ENCODE measurements around the gene COP1. TPM values are rescaled to one million over a fixed set of nuclear protein-coding genes. Genes with fewer than 3 reads are reported as not detected.

The COP1 gene
- total and polyA plus RNA-seq, 2 donors (not counting 1 experiment from before 2014, with no cell fraction given), result 18.7 to 68.5 TPM

GRCh38 chr1:176051402-176051801 is 155.7 kb downstream of the COP1 start:
- Mint-ChIP-seq H3K9me3 (ENCODE audit: insufficient read depth) (no peaks in the 10 kb centered on the region), H3K27me3 (no peaks in the 10 kb centered on the region), H3K4me3 (no peak overlapping the region), H3K27ac (no peak overlapping the region), H3K4me1 (peaks cover 2% of the 10 kb centered on the region)
- TF ChIP-seq, protein P1, sequence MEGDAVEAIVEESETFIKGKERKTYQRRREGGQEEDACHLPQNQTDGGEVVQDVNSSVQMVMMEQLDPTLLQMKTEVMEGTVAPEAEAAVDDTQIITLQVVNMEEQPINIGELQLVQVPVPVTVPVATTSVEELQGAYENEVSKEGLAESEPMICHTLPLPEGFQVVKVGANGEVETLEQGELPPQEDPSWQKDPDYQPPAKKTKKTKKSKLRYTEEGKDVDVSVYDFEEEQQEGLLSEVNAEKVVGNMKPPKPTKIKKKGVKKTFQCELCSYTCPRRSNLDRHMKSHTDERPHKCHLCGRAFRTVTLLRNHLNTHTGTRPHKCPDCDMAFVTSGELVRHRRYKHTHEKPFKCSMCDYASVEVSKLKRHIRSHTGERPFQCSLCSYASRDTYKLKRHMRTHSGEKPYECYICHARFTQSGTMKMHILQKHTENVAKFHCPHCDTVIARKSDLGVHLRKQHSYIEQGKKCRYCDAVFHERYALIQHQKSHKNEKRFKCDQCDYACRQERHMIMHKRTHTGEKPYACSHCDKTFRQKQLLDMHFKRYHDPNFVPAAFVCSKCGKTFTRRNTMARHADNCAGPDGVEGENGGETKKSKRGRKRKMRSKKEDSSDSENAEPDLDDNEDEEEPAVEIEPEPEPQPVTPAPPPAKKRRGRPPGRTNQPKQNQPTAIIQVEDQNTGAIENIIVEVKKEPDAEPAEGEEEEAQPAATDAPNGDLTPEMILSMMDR (IDR thresholded peaks at IDR 0.05), result no peak
- no peak for TF ChIP-seq EZH2 (IDR thresholded peaks at IDR 0.05; ENCODE audit: borderline replicate concordance, insufficient read depth, low read depth, low read length, poor library complexity, severe bottlenecking)
- H3K4me1 ChIP-seq (ENCODE audit: control insufficient read depth in 2 of 2, insufficient read depth in 2 of 2, low read length in 2 of 2), result no peaks in the 10 kb centered on the region
- DNase-seq (no peak), ATAC-seq (ENCODE audit: low read depth) (no peak)
- ChIA-PET POLR2A (no interaction called here), CTCF (interaction anchor here (0.9 kb wide), 1 partner anchor 900 kb away, joined by 3 read pairs; no protein-coding TSS in a partner anchor)
- peaks cover 0 to 2% of the 10 kb centered on the region in 2 experiments for H3K36me3 ChIP-seq (replicated peaks in 1 of 2; ENCODE audit: control extremely low read depth in 1 of 2, control insufficient read depth in 1 of 2, extremely low read depth in 1 of 2, insufficient read depth in 2 of 2, low read length in 1 of 2)
- H2AFZ ChIP-seq (ENCODE audit: insufficient read depth, low read depth, low read length, poor library complexity, severe bottlenecking), result no peak overlapping the region
- no peaks in the 10 kb centered on the region for H4K20me1 ChIP-seq (ENCODE audit: control insufficient read depth, insufficient read depth, low read length, poor library complexity, severe bottlenecking)
- H3K4me2 ChIP-seq (replicated peaks; ENCODE audit: low read depth, low read length, poor library complexity, severe bottlenecking), result no peak overlapping the region
- WGBS (ENCODE audit: insufficient coverage), result 80% methylated on average over 1 of the region's 3 CpGs
- no peak overlapping the region for H3K4me3 ChIP-seq (ENCODE audit: control extremely low read depth in 1 of 5, extremely low read depth in 1 of 5, insufficient read depth in 1 of 5, low read depth in 2 of 5, low read length in 4 of 5)
- no peaks in the 10 kb centered on the region for H3K79me2 ChIP-seq (ENCODE audit: control insufficient read depth, insufficient read depth, low read length)
- no peak overlapping the region for H3K9ac ChIP-seq (ENCODE audit: low read length)
- no peaks in the 10 kb centered on the region for H3K27me3 ChIP-seq (replicated peaks in 1 of 4; ENCODE audit: control extremely low read depth in 1 of 4, control insufficient read depth in 3 of 4, insufficient read depth in 4 of 4, low read length in 3 of 4)
- intact Hi-C loops (cut with micrococcal nuclease), result no loop called here
- H3K9me3 ChIP-seq (ENCODE audit: control extremely low read depth in 1 of 3, control insufficient read depth in 2 of 3, insufficient read depth in 1 of 3, low read length in 2 of 3), result no peaks in the 10 kb centered on the region
- H3K27ac ChIP-seq (ENCODE audit: low read length in 2 of 2), result no peak overlapping the region

DNA sequence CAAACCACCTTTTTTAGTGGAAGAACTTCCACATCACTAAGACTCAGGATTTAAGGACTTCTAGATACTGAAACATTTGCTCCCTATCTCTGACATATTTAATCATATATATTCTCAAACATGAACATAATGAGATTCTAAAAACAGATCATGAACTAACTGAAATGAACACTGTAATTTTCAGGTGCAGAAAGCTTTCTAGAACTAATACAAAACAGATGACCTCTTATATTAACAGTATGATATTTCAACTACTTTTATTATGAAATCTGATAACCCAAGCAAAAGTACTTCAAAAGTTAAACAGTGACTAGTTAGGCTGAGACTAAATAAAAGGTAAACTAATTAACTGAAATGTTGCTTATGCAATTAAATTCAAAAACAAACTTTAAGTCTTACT is 157.5 kb downstream of the COP1 start:
- DNase-seq (no peak), ATAC-seq (ENCODE audit: low read depth) (no peak)
- no peaks in the 10 kb centered on the region for H3K9me3 Mint-ChIP-seq (ENCODE audit: insufficient read depth)
- Histone ChIP-seq H3K4me3 (ENCODE audit: control extremely low read depth in 1 of 5, extremely low read depth in 1 of 5, insufficient read depth in 1 of 5, low read depth in 2 of 5, low read length in 4 of 5) (no peak overlapping the region), H3K79me2 (ENCODE audit: control insufficient read depth, insufficient read depth, low read length) (no peaks in the 10 kb centered on the region), H3K4me1 (ENCODE audit: control insufficient read depth in 2 of 2, insufficient read depth in 2 of 2, low read length in 2 of 2) (no peaks in the 10 kb centered on the region), H2AFZ (ENCODE audit: insufficient read depth, low read depth, low read length, poor library complexity, severe bottlenecking) (no peak overlapping the region), H3K4me2 (replicated peaks; ENCODE audit: low read depth, low read length, poor library complexity, severe bottlenecking) (no peak overlapping the region), H3K36me3 (replicated peaks in 1 of 2; ENCODE audit: control extremely low read depth in 1 of 2, control insufficient read depth in 1 of 2, extremely low read depth in 1 of 2, insufficient read depth in 2 of 2, low read length in 1 of 2) (peaks cover 2 to 5% of the 10 kb centered on the region in 2 experiments), H3K9me3 (ENCODE audit: control extremely low read depth in 1 of 3, control insufficient read depth in 2 of 3, insufficient read depth in 1 of 3, low read length in 2 of 3) (no peaks in the 10 kb centered on the region), H3K27ac (ENCODE audit: low read length in 2 of 2) (no peak overlapping the region), H4K20me1 (ENCODE audit: control insufficient read depth, insufficient read depth, low read length, poor library complexity, severe bottlenecking) (no peaks in the 10 kb centered on the region), H3K9ac (ENCODE audit: low read length) (no peak overlapping the region), H3K27me3 (replicated peaks in 1 of 4; ENCODE audit: control extremely low read depth in 1 of 4, control insufficient read depth in 3 of 4, insufficient read depth in 4 of 4, low read length in 3 of 4) (no peaks in the 10 kb centered on the region)
- ChIA-PET CTCF (no interaction called here), POLR2A (no interaction called here)
- intact Hi-C loops (cut with micrococcal nuclease), result no loop called here
- H3K4me3 Mint-ChIP-seq, result no peak overlapping the region
- H3K27ac Mint-ChIP-seq, result no peak overlapping the region
- TF ChIP-seq, protein P1 (IDR thresholded peaks at IDR 0.05), result no peak
- TF ChIP-seq EZH2 (IDR thresholded peaks at IDR 0.05; ENCODE audit: borderline replicate concordance, insufficient read depth, low read depth, low read length, poor library complexity, severe bottlenecking), result no peak
- H3K27me3 Mint-ChIP-seq, result no peaks in the 10 kb centered on the region
- H3K4me1 Mint-ChIP-seq, result no peaks in the 10 kb centered on the region
